A549 (cell line): ENCODE measurements around the gene OGDH.

Source experiments
- CEBPB ChIP-seq, 2 experiments: fragments of >200 bp in 1 of 2; sonication (Bioruptor Twin) in 1 of 2; formaldehyde crosslinking in 1 of 2; IDR thresholded peaks; 2 replicates each; pipeline ENCODE4 v1.6.1; 2012 to 2016
- EP300 ChIP-seq, 2 experiments: fragments of >200 bp; sonication (Bioruptor Twin); formaldehyde crosslinking; IDR thresholded peaks; 2 replicates in 1 of 2; 3 replicates in 1 of 2; pipeline ENCODE4 v1.6.1; 2016 to 2017
- JUN ChIP-seq, 2 experiments: fragments of >200 bp; sonication (Bioruptor Twin); formaldehyde crosslinking; IDR thresholded peaks; 2 replicates in 1 of 2; 3 replicates in 1 of 2; pipeline ENCODE4 v1.6.1; 2016 to 2017
- KDM1A ChIP-seq: fragments of 200-600 bp; sonication (generic); IDR thresholded peaks from 2 replicates; pipeline ENCODE4 v1.6.1; 2016; ENCODE audit warnings: low read depth, mild to moderate bottlenecking
- KDM5A ChIP-seq: fragments of 200-600 bp; sonication (generic); IDR thresholded peaks from 2 replicates; pipeline ENCODE4 v1.6.1; 2016; ENCODE audit warnings: antibody characterized with exemption, mild to moderate bottlenecking
- MAFK ChIP-seq: fragments of 450-650 bp; IDR thresholded peaks from 2 replicates; pipeline ENCODE4 v1.6.1; 2014; ENCODE audit not compliant: partially characterized antibody
- POLR2A ChIP-seq: IDR thresholded peaks from 2 replicates; pipeline ENCODE4 v1.6.1; 2012; ENCODE audit warnings: mild to moderate bottlenecking, low read length
- RAD21 ChIP-seq, 2 experiments: fragments of >200 bp in 1 of 2; sonication (Bioruptor Twin) in 1 of 2; formaldehyde crosslinking in 1 of 2; IDR thresholded peaks in 1 of 2; conservative IDR thresholded peaks in 1 of 2; 2 replicates in 1 of 2; 3 replicates in 1 of 2; pipeline ENCODE4 v1.6.1; 2012 to 2018; ENCODE audit warnings: inconsistent platforms in 1 of 2
- RFX5 ChIP-seq: fragments of 450-650 bp; IDR thresholded peaks from 2 replicates; pipeline ENCODE4 v1.7.1; 2014; ENCODE audit warnings: antibody characterized with exemption, mild to moderate bottlenecking, moderate library complexity
- SREBF2 ChIP-seq: fragments of 450-650 bp; IDR thresholded peaks from 2 replicates; pipeline ENCODE4 v1.6.1; 2014; ENCODE audit warnings: mild to moderate bottlenecking, moderate library complexity
- TF ChIP-seq, protein P1 (sequence below): fragments of >200 bp; sonication (Bioruptor Twin); formaldehyde crosslinking; IDR thresholded peaks from 3 replicates; pipeline ENCODE4 v1.5.1; 2016
- TF ChIP-seq, protein P2 (sequence below): fragments of 150-350 bp; IDR thresholded peaks from 2 replicates; pipeline ENCODE4 v1.6.1; 2014; ENCODE audit warnings: low read depth, mild to moderate bottlenecking, low read length

GRCh38 chr7:44748045-44748947 is 141.9 kb downstream of the OGDH start, which contains the start of gene ZMIZ2:
- TF ChIP-seq JUN (IDR thresholded peaks at IDR 0.05) (peak; percentile 56 to 76; a peak in 2 of 5 replicates), RFX5 (no peak), POLR2A (peak; percentile 52), MAFK (no peak), EP300 (IDR thresholded peaks at IDR 0.05) (no peak; a peak in 1 of 5 replicates), KDM5A (no peak), KDM1A (no peak), RAD21 (conservative IDR thresholded peaks at IDR 0.05 in 1 of 2, IDR thresholded peaks at IDR 0.05 in 1 of 2) (0 out of 5 replicates have a peak, but pooled peaks of 1 of the 2 experiments have one; percentile 16), CEBPB (IDR thresholded peaks at IDR 0.05) (no peak), SREBF2 (no peak)
- TF ChIP-seq, protein P1, sequence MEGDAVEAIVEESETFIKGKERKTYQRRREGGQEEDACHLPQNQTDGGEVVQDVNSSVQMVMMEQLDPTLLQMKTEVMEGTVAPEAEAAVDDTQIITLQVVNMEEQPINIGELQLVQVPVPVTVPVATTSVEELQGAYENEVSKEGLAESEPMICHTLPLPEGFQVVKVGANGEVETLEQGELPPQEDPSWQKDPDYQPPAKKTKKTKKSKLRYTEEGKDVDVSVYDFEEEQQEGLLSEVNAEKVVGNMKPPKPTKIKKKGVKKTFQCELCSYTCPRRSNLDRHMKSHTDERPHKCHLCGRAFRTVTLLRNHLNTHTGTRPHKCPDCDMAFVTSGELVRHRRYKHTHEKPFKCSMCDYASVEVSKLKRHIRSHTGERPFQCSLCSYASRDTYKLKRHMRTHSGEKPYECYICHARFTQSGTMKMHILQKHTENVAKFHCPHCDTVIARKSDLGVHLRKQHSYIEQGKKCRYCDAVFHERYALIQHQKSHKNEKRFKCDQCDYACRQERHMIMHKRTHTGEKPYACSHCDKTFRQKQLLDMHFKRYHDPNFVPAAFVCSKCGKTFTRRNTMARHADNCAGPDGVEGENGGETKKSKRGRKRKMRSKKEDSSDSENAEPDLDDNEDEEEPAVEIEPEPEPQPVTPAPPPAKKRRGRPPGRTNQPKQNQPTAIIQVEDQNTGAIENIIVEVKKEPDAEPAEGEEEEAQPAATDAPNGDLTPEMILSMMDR = no peak
- TF ChIP-seq, protein P2, sequence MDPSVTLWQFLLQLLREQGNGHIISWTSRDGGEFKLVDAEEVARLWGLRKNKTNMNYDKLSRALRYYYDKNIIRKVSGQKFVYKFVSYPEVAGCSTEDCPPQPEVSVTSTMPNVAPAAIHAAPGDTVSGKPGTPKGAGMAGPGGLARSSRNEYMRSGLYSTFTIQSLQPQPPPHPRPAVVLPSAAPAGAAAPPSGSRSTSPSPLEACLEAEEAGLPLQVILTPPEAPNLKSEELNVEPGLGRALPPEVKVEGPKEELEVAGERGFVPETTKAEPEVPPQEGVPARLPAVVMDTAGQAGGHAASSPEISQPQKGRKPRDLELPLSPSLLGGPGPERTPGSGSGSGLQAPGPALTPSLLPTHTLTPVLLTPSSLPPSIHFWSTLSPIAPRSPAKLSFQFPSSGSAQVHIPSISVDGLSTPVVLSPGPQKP = no peak
